Left lung (tissue), 10 donors: ENCODE results near the gene FHAD1. TPM values are rescaled to one million over a fixed set of nuclear protein-coding genes. Genes with fewer than 3 reads are reported as not detected.

Experiments
- ATAC-seq: fragments of 200-7000 bp; cut with Tn5 transposase; one replicate; pipeline ENCODE4 v1.9.1; 2020; ENCODE audit warnings: moderate library complexity
- DNase-seq, 4 donors: peaks; one replicate each; pipeline ENCODE4 v3.0.0-alpha.2; 2013 to 2020
- H3K27ac ChIP-seq, 2 donors: fragments of 200-600 bp; sonication (generic) in 1 of 2; one replicate each; pipeline versions ENCODE4 v1.5.0 to v1.8.0; 2020 to 2021
- H3K27me3 ChIP-seq, 2 donors: fragments of 200-600 bp; sonication (generic) in 1 of 2; one replicate each; pipeline versions ENCODE4 v1.5.0 to v1.8.0; 2020 to 2021
- H3K36me3 ChIP-seq, 2 donors: fragments of 200-600 bp; sonication (generic) in 1 of 2; one replicate each; pipeline versions ENCODE4 v1.5.0 to v1.8.0; 2020 to 2021
- H3K4me1 ChIP-seq, 2 donors: fragments of 200-600 bp; one replicate each; pipeline ENCODE4 v1.8.0; 2021
- H3K4me3 ChIP-seq, 2 donors: fragments of 200-600 bp; sonication (generic) in 1 of 2; one replicate each; pipeline versions ENCODE4 v1.5.0 to v1.8.0; 2020 to 2021; ENCODE audit warnings: mild to moderate bottlenecking in 1 of 2
- H3K9me3 ChIP-seq, 2 donors: fragments of 200-600 bp; sonication (generic) in 1 of 2; one replicate each; pipeline versions ENCODE4 v1.5.0 to v1.8.0; 2020 to 2021
- intact Hi-C, 2 donors: fragments of 100-400 bp; cut with DNase I; formaldehyde crosslinking; loops; one replicate each; pipeline versions ENCODE4 v1.11.2 to v1.14.2; 2022
- polyA plus RNA-seq, 6 donors: library from polyadenylated mRNA; unstranded; fragments of 120-200 nt; gene quantifications; one replicate each; pipeline ENCODE4 v1.2.1, GENCODE V29; 2013; ENCODE audit not compliant: insufficient read length in 6 of 6
- total RNA-seq, 2 donors: library from RNA; stranded (reverse); fragmentation: NEBNext Ultra II Directional; extraction: Animal tissue kit (Norgen Biotek cat#: 25700); gene quantifications; one replicate each; pipeline ENCODE4 v1.2.1, GENCODE V29; 2021
- TF ChIP-seq, protein P1 (sequence below), 2 donors: fragments of 200-600 bp; sonication (generic) in 1 of 2; IDR thresholded peaks; one replicate each; pipeline versions ENCODE4 v1.5.0 to v1.8.0; 2021; ENCODE audit warnings: antibody characterized with exemption in 2 of 2
- donor health status: DM: no; HTN: yes; CAD: no.
- donor health status: DM: no; HTN: no; CAD: no.

FHAD1 gene
- total and polyA plus RNA-seq, 8 donors = 1.1 to 8.5 (median 3.9) TPM

DNA sequence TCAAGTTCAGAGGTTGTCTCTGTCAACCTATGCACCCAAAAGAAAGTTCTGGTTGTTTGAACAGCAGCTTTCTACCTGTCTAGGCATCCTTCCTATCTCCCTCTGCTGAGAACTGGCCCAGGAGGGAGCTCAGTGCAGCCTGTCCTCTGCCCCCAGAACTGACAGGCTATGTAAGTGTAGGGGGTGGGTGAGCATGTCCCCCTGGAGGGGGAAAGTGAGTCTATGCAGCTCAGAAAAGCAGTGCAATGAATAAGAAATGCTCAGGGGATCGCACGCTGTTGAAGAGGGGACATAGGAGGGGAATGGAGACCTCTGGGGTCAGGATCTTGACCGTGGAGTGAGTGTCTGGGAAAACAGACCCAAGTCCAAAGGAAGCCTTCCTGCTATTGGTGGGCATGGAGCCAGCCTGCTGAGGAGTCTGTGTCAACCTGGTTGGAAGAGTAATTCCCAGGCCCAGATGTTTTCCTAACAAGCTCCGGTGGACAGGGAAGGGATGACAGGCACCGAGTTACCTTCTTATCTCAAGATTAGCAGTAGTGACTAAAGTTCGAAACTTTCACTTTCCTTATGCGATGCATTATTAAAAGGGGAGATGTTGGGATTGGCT, 26.1 kb upstream of the FHAD1 start:
- Histone ChIP-seq H3K36me3 (peaks cover 0 to 20% of the 10 kb centered on the region in 2 donors), H3K4me3 (no peak overlapping the region), H3K9me3 (no peaks in the 10 kb centered on the region), H3K27ac (no peak overlapping the region), H3K27me3 (no peaks in the 10 kb centered on the region), H3K4me1 (peaks cover 0 to 30% of the 10 kb centered on the region in 2 donors)
- no peak for DNase-seq
- intact Hi-C loops = no loop called here
- no peak for ATAC-seq
- TF ChIP-seq, protein P1, sequence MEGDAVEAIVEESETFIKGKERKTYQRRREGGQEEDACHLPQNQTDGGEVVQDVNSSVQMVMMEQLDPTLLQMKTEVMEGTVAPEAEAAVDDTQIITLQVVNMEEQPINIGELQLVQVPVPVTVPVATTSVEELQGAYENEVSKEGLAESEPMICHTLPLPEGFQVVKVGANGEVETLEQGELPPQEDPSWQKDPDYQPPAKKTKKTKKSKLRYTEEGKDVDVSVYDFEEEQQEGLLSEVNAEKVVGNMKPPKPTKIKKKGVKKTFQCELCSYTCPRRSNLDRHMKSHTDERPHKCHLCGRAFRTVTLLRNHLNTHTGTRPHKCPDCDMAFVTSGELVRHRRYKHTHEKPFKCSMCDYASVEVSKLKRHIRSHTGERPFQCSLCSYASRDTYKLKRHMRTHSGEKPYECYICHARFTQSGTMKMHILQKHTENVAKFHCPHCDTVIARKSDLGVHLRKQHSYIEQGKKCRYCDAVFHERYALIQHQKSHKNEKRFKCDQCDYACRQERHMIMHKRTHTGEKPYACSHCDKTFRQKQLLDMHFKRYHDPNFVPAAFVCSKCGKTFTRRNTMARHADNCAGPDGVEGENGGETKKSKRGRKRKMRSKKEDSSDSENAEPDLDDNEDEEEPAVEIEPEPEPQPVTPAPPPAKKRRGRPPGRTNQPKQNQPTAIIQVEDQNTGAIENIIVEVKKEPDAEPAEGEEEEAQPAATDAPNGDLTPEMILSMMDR (IDR thresholded peaks at IDR 0.05) = no peak

DNA sequence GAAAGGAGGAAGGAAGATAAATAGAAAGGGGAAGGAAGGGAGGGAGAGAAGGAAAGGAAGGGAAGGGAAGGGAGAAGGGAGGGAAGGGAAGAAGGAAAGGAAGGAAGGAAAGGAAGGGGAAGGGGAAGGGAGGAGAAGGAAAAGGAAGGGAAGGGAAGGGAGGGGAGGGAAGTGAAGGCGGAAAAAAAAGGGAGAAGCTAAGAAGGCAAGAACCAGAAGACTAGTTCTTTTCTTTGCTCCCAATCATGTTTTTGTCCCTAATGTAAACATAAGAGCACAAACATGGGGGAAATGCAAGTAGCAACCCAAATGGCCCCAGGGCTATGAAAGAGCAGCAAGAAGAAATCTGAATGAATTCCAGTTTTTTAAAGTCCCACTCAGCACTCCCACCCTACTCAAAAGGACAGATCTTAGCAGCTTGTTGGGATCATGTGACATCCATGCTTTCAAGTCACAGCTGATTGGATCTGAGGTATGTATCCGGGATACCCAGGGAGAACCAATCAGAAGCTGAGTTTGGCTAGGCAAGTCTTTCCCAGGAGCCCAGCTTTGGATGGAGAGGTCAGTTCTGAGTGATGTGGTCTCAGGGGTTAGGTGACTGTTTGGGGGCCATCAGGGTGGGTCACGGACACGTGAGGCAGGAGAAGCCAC, 24.2 kb upstream of the FHAD1 start:
- no peak overlapping the region for H3K4me3 ChIP-seq
- DNase-seq (no peak), ATAC-seq (no peak)
- H3K27ac ChIP-seq = no peak overlapping the region
- H3K4me1 ChIP-seq = peaks cover 0 to 29% of the 10 kb centered on the region in 2 donors
- no peaks in the 10 kb centered on the region for H3K27me3 ChIP-seq
- peaks cover 0 to 20% of the 10 kb centered on the region in 2 donors for H3K36me3 ChIP-seq
- intact Hi-C loops = no loop called here
- TF ChIP-seq, protein P1 (IDR thresholded peaks at IDR 0.05) = no peak
- H3K9me3 ChIP-seq = no peaks in the 10 kb centered on the region

DNA sequence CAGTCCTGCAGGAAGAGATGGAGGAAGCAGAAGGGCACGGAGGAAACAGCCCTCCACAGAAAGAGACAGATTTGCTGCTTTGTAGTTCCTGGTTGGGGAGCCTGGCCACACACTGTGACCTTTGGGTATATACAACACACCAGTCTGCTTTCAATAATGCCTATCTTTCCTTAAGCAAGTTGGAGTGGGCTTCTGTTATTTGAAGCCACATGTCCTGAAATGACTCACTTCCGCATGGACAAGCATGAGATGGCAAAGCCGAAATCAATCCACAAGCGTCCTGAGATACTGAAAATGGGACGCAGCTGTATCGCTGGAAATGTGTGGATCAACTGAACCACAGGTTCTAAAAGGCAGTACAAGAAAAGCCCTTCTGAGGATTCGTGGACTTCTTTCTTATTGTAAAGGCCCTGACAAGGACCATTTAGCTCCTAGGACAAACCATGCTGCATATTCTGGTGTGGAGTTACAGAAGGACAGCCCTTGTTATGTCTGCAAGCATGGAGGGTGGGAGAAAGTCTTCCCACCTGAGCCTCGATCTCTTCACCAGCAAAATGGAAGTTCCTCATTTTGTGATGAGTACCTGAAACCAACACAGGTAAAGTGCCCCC, 22.7 kb upstream of the FHAD1 start:
- DNase-seq = no peak
- H3K9me3 ChIP-seq = no peaks in the 10 kb centered on the region
- intact Hi-C loops = no loop called here
- H3K27ac ChIP-seq = peak overlapping the region in 1 of 2 donors; percentile 67
- H3K36me3 ChIP-seq = peaks cover 0 to 17% of the 10 kb centered on the region in 2 donors
- no peak overlapping the region for H3K4me3 ChIP-seq
- peak; percentile 62 for ATAC-seq
- no peaks in the 10 kb centered on the region for H3K27me3 ChIP-seq
- TF ChIP-seq, protein P1 (IDR thresholded peaks at IDR 0.05) = no peak
- peaks cover 0 to 17% of the 10 kb centered on the region in 2 donors for H3K4me1 ChIP-seq

DNA sequence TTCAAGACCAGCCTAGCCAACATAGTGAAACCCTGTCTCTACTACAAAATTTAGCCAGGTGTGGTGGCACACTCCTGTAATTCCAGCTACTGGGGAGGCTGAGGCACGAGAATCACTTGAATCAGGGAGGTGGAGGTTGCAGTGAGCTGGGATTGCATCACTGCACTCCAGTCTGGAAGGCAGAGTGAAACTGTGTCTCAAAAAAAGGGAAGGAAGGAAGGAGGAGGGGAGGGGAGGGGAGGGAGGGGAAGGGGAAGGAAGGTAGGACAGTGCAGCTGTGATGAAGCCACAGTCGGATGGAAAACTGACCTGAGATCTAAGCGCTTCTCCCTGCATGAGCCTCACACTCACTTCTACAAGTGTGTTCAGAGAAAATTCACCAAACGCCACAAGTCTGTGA, 22.0 kb upstream of the FHAD1 start:
- TF ChIP-seq, protein P1 (IDR thresholded peaks at IDR 0.05) = no peak
- ATAC-seq = peak; percentile 27
- Histone ChIP-seq H3K27ac (peak overlapping the region in 1 of 2 donors; percentile 67), H3K27me3 (no peaks in the 10 kb centered on the region), H3K9me3 (no peaks in the 10 kb centered on the region), H3K4me1 (peaks cover 0 to 17% of the 10 kb centered on the region in 2 donors), H3K36me3 (peaks cover 0 to 11% of the 10 kb centered on the region in 2 donors), H3K4me3 (no peak overlapping the region)
- intact Hi-C loops = no loop called here
- no peak for DNase-seq

DNA sequence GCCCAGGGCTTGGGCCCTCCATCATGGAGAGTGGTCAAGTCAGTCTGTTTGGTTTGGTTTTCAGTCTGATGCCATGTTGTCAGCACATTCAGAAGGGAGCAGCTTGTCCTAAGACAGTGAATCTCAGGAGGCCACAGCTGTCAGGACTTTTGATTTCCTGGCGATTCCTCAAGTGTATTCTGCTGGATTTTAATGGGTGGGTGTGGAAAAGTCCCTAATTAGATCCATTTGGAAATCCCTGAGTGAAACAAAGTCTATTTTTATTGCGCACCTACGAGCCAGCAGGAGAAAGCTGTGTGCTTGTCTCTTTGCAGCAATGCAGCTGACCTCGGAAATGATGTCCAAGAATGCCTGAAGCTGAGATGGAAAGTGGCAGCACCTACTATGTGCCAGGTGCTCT, 21.6 kb upstream of the FHAD1 start:
- no peak for ATAC-seq
- no peak for DNase-seq

More for the DNA sequence above, 21.6 kb upstream of the FHAD1 start:
- H3K27me3 ChIP-seq = no peaks in the 10 kb centered on the region
- peaks cover 0 to 17% of the 10 kb centered on the region in 2 donors for H3K4me1 ChIP-seq
- no peak overlapping the region for H3K4me3 ChIP-seq
- TF ChIP-seq, protein P1 (IDR thresholded peaks at IDR 0.05) = no peak
- no peaks in the 10 kb centered on the region for H3K9me3 ChIP-seq
- intact Hi-C loops = no loop called here
- no peak overlapping the region for H3K27ac ChIP-seq
- peaks cover 0 to 6% of the 10 kb centered on the region in 2 donors for H3K36me3 ChIP-seq
